Activated T-cell treated with anti-CD3 and anti-CD28 coated beads, Interleukin-2, amount 50 U/mL, for 1 hour (primary cell): ENCODE measurements around the gene WDR83.

Experiments used
- DNase-seq: peaks from one replicate; pipeline ENCODE4 v3.0.0-alpha.2; 2020

The WDR83 gene

GRCh38 chr19:12720296-12720695 lies 53.7 kb downstream of the WDR83 start:
- no peak for DNase-seq

GRCh38 chr19:12720851-12721655 lies 54.4 kb downstream of the WDR83 start:
- peak; percentile 34 for DNase-seq

- DNase-seq = peak; percentile 64
These were observed 55.3 kb downstream of the WDR83 start for GRCh38 chr19:12721656-12722565.

- DNase-seq = peak; percentile 85
These were observed 56.2 kb downstream of the WDR83 start for GRCh38 chr19:12722566-12723380.

GRCh38 chr19:12723381-12723640 lies 56.7 kb downstream of the WDR83 start:
- DNase-seq = no peak

- DNase-seq = peak; percentile 67
These were observed 57.2 kb downstream of the WDR83 start, which contains the start of gene TNPO2 for GRCh38 chr19:12723641-12724426. TSS of gene TNPO2 (minus strand) at chr19:12723932. CDS start at chr19:12720977, 2,955 bp downstream.
